NOMO-1 treated with dmso at 0.1 percent for 144 hours (cell line): ENCODE measurements around the gene LAMB1.
"Not testable (repeated sequence)": the region's sequence is repeated elsewhere in the genome, so short reads cannot be mapped to it uniquely, and the experiment has no call there.

Experiments used
- DNase-seq: peaks from one replicate; lab custom pipeline; 2025; ENCODE audit not compliant: unreplicated experiment; lab: John Stamatoyannopoulos, UW

Gene LAMB1

DNA sequence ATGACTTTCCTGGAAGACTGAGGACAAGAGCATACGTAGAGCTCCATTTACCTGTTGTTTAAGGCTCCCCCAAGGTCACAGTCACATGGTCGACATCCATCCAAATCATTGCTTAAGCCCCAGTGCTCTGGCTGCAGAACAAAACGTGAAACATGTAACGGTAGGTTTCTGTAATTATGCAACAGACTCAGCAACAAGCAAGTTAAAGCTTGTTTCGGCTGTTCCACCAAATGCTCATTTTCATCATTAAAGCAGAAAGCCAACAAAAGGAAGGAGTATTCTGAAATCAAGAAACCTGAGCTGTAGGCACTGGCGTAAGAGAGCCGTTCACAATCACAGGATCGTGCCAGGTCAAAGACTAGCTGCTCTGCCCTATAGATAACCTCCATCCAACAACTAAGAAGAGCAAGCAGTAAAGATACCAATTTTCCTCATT, 30.0 kb downstream of the LAMB1 start:
- DNase-seq: no peak

DNA sequence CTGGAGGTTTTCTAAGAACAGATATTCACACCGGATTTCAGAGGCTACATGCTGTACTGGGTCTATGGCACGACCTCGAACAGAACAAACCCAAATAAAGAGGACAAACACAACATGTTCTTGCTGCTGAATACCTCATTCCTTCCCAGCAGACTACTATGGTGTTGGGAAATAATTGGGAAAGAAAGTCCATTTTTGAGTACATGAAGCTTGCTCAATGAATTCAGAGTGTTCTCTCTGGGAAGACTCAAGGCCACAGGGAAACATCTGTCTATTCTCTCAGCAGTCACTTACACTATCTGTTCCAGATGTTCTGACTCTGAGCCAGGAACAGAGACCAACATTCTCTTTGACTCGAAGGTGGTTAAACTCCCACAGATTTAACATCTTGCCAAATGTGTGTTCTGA, 30.9 kb downstream of the LAMB1 start:
- DNase-seq: no peak

DNA sequence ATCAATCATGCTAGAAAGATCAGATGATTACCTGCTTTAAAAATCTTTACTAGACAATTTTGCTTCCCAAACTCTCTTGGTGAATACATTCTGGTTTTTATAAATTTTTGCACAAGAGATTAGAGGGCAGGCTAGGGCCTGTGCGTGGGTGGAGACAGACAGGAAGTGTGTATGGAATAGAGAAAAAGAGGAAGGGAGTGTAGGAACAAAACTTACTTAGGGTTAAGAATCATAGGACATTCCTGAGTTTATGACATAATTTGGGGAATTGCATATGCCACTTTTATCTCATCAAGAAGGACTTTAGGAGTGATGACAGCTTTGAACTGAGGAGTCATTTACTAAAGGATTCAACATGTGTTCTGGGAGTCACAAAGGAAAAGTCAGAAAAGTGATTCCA, 31.3 kb downstream of the LAMB1 start:
- no peak for DNase-seq

DNA sequence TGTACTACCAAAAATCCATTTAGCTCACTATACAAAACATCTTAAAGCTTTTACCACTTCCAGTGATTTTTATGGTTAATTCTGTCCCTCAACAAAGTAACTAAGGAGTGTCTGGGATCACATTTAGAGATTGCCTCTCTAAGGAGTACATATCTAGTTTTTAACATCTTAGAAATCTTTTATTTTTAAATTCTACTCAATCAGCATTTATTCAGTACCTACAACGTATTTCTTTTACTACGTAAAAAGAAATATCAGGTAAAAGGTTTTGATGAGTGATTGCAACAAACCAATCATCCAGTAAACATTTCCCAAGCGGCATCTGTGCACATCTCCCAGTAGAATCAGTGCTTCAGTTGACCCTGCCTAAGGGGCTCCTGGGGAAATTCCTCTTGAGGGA, 31.9 kb downstream of the LAMB1 start:
- no peak for DNase-seq

DNA sequence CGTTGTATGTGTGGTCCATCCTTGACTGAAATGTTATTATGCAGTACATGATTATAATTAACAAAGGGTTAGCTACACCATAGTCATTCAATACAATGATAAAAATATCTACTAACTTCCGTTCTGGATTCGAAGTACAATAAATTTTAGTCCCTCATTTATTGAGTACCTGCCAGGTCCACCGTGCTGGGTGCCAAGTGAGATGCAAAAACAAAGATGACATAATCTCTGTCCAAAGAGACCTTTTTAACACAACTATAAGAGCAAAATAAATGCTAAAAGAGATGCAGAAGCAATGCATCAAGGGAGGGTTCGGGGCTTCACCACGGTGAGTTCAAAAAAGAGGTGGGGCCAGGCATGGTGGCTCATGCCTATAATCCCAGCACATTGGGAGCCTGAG, 33.1 kb downstream of the LAMB1 start:
- no peak for DNase-seq

DNA sequence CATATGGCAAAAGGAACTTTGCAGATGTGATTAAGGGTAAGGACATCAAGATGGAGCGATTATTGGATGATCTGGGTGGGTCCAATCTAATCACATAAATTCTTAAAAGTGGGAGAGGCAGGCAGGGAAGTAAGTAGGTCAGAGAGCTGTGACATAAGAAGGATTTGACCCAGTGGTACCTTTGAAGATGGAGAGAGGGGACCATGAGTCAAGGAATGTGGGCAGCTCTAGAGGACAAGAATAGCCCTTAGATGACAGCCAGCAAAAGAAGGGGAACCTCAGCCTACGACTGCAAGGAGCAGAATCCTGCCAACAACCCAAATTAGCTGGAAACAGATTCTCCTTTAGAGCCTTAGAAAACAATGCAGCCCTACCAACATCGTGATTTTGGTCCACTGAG, 34.5 kb downstream of the LAMB1 start:
- no peak for DNase-seq

DNA sequence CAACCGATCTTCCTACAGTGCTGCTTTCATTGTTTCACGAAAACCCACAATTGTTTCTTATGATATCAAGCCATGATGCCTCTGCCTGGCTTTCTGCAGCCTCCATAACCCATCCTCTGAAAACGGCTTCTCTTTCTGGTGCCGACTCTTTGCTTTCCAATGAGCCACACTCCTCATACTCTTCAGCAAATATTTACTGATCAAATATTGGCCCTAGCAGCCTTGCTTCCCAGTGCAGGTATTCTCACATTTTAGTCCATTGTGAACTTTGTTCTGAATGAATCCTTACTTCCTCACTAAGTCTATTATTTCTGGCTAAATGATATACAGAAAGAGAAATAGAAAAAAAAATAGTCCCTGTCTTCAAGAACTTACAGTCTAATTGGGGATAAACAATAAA, 35.5 kb downstream of the LAMB1 start:
- DNase-seq: no peak

DNA sequence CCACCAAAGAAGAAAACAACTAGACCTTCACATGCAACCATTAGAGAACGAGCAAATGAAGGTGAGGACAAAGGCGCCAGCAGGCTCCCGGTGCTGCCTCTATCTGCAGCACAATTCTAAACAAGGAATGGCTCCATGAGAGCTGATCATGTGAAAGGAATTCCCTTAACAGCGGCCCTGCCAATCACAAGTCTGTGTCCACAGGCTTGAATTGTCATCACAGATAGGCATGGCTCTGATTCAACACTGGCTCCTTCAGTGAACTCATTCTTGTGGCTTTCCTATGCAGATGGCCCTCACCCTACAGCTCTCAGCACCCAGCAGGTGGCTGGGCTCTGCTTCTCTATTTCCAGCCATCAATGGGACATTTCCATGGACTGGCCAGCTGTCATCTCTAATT, 36.2 kb downstream of the LAMB1 start:
- no peak for DNase-seq

DNA sequence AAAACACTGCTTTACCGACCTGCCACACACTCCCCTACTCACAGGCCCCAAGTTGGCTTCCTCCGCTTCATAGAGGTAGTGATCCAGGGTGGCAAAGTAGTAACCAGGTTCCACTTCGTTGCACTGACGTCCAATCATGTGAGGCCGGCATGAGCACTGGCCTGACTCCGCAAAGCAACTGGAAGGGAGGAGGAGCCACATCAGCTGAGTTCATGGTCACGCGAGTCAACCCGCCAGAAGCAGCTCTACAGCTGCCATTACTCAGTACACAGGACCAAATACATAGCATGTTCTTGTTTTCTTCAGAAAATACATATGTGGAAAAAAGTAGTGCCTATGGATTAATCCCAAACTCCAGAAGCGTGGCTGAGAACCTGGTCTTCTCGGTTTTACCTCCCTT, 38.5 kb downstream of the LAMB1 start:
- no peak for DNase-seq

DNA sequence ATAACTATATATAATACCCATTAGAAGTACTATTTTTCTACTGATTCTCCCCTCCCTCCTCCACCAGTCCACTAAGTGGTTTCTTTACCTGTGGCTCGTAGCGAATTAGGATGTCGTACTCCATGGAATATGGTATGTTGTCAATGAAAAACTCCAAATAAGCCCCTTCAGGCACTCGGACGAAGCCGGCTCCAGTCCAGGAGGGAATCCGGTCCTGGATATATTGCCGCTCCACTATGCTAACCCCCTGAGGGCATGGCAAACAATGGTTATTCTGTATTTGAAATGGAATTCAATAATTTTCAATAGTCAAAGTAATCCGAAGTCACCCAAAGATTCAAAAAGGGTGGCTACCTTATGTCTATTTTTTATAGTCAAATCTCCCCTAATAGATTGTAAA, 40.1 kb downstream of the LAMB1 start:
- DNase-seq: no peak

DNA sequence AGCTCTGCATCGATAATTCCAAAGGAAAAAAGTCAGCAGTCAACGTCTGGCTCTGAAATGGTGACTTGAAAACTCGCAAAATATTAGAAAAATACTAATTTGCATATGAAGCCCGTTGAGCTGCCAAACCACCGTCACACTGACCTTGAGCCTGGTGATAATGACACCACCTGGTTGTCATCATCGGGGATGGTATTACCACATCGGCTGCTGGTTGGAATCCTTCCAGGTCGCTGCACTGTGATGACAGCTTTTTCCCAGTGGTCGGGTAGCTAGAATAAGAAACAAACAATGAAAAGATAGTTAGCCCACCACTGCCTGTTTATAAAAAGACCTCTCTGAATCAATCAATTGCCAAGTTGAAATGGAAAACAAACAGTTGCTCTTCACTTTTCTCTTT, 41.6 kb downstream of the LAMB1 start:
- DNase-seq: no peak

DNA sequence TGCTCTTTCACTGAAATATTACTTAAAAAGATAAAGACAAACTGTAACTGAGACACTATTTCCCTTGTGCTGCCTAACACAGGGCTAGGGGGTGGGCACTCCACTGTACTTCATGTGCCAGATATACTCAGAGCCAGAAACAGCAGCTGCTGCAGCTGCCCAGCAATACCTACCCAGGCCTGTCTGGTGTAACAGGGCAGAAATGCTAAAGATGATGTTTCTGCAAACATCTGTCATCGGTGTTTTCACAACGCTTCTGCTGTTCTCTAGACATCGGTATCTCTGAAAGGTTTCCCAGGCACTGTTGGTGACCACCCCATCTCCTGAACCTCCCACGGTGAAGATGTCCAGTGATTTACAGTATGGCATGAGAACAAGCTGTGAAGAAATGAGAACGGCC, 42.7 kb downstream of the LAMB1 start:
- DNase-seq: no peak

DNA sequence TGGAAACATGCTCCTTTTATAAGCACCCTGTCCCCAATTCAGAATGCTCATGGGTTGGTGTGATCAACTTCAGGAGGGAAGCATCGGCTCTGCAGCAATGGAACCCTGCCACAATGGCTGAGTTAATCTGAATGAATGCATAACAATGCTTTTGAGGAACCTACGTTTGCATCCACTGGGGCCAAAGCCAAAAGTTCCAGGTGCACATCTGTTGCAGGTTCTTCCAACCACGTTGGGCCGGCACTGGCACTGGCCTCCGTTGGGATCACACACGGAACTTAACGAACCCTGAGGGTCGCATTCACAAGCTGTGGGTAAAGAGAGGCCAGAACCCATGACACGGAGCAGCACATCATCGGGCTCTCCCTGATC, 43.4 kb downstream of the LAMB1 start:
- no peak for DNase-seq

DNA sequence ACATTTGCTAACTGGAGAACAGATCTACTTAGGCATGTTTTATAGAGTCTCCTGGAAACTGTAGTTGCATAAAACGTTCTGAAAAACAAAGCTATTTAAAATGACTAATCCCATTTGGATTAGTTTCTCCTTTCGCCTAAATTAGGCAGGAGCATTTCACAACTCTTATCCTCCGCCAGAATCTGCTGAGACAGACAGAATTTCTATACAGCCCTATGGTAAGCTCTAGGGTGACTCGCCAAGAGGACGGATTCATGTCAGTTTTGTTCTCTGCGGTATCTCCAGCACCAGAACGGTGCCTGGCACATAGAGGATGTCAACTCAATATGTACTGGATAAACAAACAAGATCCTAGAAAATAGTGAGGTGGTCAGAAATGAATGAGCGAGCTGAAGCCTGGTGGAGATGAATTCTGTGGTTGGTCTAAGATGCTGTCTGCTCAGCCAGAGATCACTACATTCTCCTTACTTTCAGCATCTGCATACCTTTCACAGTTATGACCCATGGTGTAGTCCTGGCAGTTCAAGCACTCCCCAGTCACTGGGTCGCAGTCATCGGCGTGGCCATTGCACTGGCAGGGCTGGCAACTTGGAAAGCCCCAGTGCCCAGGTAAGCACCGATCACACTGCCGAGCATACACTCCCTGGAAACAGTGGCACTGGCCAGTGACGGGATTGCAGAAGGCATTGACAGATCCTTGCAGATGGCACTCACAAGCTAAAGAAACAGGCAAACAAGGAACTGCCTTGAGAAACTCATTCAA, 44.0 kb downstream of the LAMB1 start:
- DNase-seq: no peak

DNA sequence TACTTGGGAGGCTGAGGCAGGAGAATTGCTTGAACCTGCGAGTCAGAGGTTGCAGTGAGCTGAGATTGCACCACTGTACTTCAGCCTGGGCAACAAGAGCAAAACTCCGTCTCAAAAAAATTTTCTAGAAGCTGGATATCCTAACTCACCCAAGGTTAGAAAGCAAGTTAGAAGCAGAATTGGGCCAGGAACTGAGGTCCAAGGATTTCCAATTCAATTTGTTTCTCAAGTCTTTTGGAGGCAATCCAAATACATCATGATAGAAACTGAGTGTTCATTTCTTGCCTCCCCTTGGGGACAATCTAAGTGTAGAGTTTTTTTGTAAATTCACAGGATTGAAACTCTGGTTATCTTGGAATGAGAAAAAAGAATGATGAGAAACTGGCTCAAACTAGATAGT, 45.5 kb downstream of the LAMB1 start:
- DNase-seq: no peak

DNA sequence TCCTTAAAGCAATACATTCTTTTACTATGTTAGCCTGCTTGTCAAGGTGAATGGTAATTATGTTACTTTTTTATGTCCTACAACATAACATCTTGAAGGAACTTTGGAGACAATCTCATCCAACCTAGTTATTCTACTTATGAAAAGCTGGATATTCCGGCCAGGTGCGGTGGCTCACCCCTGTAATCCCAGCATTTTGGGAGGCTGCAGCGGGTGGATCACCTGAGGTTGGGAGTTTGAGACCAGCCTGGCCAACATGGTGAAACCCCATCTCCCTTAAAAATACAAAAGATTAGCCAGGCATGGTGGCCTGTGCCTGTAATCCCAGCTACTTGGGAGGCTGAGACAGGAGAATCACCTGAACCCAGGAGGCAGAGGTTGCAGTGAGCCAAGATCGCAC, 46.0 kb downstream of the LAMB1 start:
- not testable (repeated sequence) for DNase-seq

DNA sequence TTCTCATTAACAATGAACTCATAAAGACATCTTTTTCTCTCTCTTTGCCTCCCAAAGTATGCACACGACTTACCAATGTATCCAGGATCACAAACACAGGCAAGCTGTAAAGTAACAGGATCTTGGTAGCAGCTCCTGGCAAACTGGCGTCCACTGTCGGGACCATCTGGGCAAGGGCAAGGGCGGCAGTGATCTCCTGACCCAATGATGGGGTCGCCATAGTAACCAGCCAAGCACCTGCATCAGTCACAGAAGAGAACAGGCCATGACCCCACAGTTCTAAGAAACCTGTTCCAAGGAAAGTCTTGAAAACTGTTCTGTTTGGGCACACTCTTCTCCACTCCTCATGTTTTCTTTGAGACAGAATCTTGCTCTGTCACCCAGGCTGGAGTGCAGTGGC, 47.6 kb downstream of the LAMB1 start:
- no peak for DNase-seq

DNA sequence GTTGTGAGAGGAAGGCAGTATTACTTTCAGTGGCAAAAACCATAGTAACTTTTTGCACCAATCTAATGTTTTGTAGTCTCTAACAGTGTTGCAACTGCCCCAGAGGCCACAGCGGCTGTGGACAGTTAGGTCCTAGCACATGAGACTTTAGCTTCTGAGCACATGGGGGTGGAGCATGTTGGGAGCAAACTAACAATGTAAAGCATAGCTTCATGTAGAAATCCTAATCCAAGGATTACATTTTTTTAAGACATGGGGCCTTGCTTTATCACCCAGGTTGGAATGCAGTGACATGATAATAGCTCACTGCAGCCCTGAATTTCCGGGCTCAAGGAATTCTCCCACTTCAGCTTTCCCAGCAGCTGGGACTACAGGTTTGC, 49.0 kb downstream of the LAMB1 start:
- DNase-seq: no peak

DNA sequence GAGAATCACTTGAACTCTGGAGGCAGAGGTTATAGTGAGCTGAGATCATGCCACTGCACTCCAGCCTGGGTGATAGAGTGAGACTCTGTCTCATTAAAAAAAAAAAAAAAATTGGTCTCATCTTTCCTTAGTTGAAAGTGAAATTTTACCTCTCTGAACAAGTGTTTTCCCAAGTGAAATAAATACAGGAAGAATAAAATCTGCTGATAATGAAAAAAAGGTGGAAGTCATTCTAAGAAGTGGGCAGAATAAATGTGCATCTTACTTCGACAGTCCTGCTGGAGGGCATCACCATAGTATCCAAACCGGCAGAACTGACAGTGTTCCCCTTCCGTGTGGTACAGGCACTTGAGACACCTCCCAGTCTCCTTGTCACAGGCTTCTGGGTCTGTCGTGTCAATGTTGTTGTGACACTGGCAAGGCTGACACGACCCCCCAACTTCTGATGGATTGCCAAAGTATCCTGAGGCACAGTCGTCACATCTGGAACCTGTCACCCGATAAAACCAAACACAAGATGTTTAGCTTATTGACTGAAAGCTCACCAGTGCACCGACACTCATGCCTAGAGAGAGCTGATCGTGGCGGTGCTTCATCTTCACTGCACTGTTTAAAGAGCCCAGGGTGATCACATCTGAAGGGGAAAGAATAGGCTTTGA, 49.6 kb downstream of the LAMB1 start:
- DNase-seq: no peak

DNA sequence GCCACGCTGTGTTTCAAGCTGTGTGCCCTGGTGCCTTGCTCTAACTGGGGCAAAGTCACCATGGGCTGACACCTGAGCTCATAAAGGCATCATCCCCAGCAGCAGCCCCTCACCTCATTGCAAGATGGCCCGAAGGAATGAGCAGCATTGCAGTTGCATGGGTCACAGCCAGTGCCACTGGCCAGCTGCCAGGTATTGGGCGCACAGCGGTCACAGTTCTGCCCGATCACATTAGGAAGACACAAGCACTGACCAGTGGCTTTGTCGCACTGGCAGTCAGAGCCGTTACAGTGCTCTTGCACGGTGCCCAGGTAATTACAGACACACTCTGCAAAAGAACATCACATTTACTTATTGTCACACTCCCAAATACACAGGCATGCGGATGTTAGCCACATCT, 51.1 kb downstream of the LAMB1 start:
- no peak for DNase-seq

DNA sequence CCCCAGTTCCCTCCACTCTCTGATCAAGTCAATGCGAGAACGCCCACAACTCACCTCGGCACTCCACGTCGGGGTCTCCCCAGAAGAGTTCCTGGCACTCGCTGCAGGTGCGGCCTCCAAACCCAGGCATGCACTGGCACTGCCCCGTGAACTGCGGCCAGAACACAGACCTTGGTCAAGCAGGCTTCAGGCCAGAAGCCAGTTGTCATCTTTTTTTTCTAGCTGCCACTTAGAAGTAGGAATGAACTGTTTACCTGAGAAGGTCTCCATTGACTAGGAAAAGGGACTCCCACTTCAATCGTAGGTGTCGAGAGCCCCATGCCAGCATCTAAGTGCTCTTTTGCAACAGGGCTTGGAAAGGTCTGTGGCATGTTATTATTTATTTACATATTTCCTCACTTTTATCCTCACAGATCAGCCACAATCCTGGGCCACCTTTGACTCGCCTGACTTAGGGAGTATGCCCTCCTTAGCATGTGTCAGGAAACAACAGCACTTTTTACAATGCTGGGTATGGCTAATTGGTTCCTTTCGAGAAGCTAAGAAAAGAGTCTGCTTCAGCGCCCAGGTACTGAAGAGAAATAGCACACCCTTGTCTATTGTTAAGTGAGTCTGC, 51.7 kb downstream of the LAMB1 start:
- no peak for DNase-seq

DNA sequence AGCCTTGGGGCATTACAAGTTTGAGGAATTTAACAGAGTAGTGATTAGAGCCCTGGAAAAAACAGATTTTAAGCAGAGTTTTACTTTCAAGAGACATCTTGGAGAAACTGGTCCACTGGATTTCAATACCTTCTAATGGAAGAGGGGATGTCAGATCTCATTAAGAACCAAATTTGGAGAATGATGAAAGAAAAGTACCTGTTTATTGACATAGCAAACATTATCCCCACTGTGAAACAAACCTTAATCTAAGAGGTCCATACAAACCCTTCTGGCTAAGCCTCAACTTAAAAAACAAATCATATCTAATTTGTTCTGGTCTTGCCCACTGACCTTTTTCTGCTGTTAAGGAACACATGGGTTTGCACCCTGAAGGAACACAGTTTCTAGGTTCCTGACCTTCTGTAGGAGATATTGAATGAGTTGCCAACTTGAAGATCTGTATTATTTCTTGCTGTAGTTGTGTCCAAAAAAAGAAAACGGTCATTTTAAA, 53.5 kb downstream of the LAMB1 start:
- DNase-seq: no peak
